ENCODE measurements around the gene ATP8A2. TPM values are rescaled to one million over a fixed set of nuclear protein-coding genes. Genes with fewer than 3 reads are reported as not detected.

ATP8A2 gene
- total RNA-seq, 1 donor from 2014 or later = not detected

- Histone ChIP-seq H3K36me3 (ENCODE audit: control insufficient read depth, insufficient read depth, low read length) (no peaks in the 10 kb centered on the region), H3K4me3 (ENCODE audit: low read depth, low read length) (no peak overlapping the region), H3K27me3 (ENCODE audit: control insufficient read depth, insufficient read depth, low read length) (no peaks in the 10 kb centered on the region)
- no peak for DNase-seq (ENCODE audit: low read depth)
- no peak for TF ChIP-seq CTCF (IDR thresholded peaks at IDR 0.05; ENCODE audit: insufficient read depth, low read length, severe bottlenecking)
- FAIRE-seq = no peak
Observed at GRCh38 chr13:26024558-26024957, 652.8 kb downstream of the ATP8A2 start.

GRCh38 chr13:26025196-26025595, 653.4 kb downstream of the ATP8A2 start:
- Histone ChIP-seq H3K27me3 (ENCODE audit: control insufficient read depth, insufficient read depth, low read length) (no peaks in the 10 kb centered on the region), H3K36me3 (ENCODE audit: control insufficient read depth, insufficient read depth, low read length) (no peaks in the 10 kb centered on the region), H3K4me3 (ENCODE audit: low read depth, low read length) (no peak overlapping the region)
- no peak for TF ChIP-seq CTCF (IDR thresholded peaks at IDR 0.05; ENCODE audit: insufficient read depth, low read length, severe bottlenecking)
- DNase-seq (ENCODE audit: low read depth) (no peak), FAIRE-seq (no peak)

GRCh38 chr13:26025771-26026170, 654.0 kb downstream of the ATP8A2 start:
- Histone ChIP-seq H3K4me3 (ENCODE audit: low read depth, low read length) (no peak overlapping the region), H3K27me3 (ENCODE audit: control insufficient read depth, insufficient read depth, low read length) (no peaks in the 10 kb centered on the region), H3K36me3 (ENCODE audit: control insufficient read depth, insufficient read depth, low read length) (no peaks in the 10 kb centered on the region)
- no peak for TF ChIP-seq CTCF (IDR thresholded peaks at IDR 0.05; ENCODE audit: insufficient read depth, low read length, severe bottlenecking)
- FAIRE-seq = no peak
- no peak for DNase-seq (ENCODE audit: low read depth)

- Histone ChIP-seq H3K27me3 (ENCODE audit: control insufficient read depth, insufficient read depth, low read length) (no peaks in the 10 kb centered on the region), H3K36me3 (ENCODE audit: control insufficient read depth, insufficient read depth, low read length) (no peaks in the 10 kb centered on the region), H3K4me3 (ENCODE audit: low read depth, low read length) (no peak overlapping the region)
- no peak for TF ChIP-seq CTCF (IDR thresholded peaks at IDR 0.05; ENCODE audit: insufficient read depth, low read length, severe bottlenecking)
- DNase-seq (ENCODE audit: low read depth) (no peak), FAIRE-seq (no peak)
Observed at GRCh38 chr13:26026211-26026610, 654.4 kb downstream of the ATP8A2 start.

GRCh38 chr13:26029581-26030136, 657.9 kb downstream of the ATP8A2 start:
- TF ChIP-seq CTCF (IDR thresholded peaks at IDR 0.05; ENCODE audit: insufficient read depth, low read length, severe bottlenecking) = no peak
- Histone ChIP-seq H3K4me3 (ENCODE audit: low read depth, low read length) (no peak overlapping the region), H3K27me3 (ENCODE audit: control insufficient read depth, insufficient read depth, low read length) (no peaks in the 10 kb centered on the region), H3K36me3 (ENCODE audit: control insufficient read depth, insufficient read depth, low read length) (no peaks in the 10 kb centered on the region)
- FAIRE-seq (no peak), DNase-seq (ENCODE audit: low read depth) (no peak)

GRCh38 chr13:26030331-26030730, 658.6 kb downstream of the ATP8A2 start:
- DNase-seq (ENCODE audit: low read depth) (no peak), FAIRE-seq (no peak)
- Histone ChIP-seq H3K4me3 (ENCODE audit: low read depth, low read length) (no peak overlapping the region), H3K27me3 (ENCODE audit: control insufficient read depth, insufficient read depth, low read length) (no peaks in the 10 kb centered on the region), H3K36me3 (ENCODE audit: control insufficient read depth, insufficient read depth, low read length) (no peaks in the 10 kb centered on the region)
- TF ChIP-seq CTCF (IDR thresholded peaks at IDR 0.05; ENCODE audit: insufficient read depth, low read length, severe bottlenecking) = no peak
